Uterus (tissue), 2 donors: ENCODE measurements around the gene RAET1E.

ENCODE experiments used
- CTCF ChIP-seq, 4 experiments: fragments of 200-600 bp in 2 of 4; fragments of 450-650 bp in 2 of 4; sonication (generic) in 2 of 4; IDR thresholded peaks; one replicate each; pipeline ENCODE4 v1.5.1; 2016 to 2019; ENCODE audit warnings: antibody characterized with exemption in 4 of 4, mild to moderate bottlenecking in 2 of 4, moderate library complexity in 1 of 4
- POLR2A ChIP-seq, 2 donors: fragments of 450-650 bp; IDR thresholded peaks; one replicate each; pipeline ENCODE4 v1.6.1; 2016; ENCODE audit warnings: antibody characterized with exemption in 2 of 2, mild to moderate bottlenecking in 1 of 2, moderate library complexity in 1 of 2

GRCh38 chr6:149899926-149900619 is 2.2 kb upstream of the RAET1E start:
- TF ChIP-seq CTCF (IDR thresholded peaks at IDR 0.05), result no peak
- TF ChIP-seq POLR2A (IDR thresholded peaks at IDR 0.05), result no peak
